Kidney tubule cell (primary cell): ENCODE data around the gene NPEPL1.
"Not testable (repeated sequence)": the region's sequence is repeated elsewhere in the genome, so short reads cannot be mapped to it uniquely, and the experiment has no call there.

Experiments used
- DNase-seq: peaks from one replicate; pipeline ENCODE4 v3.0.0-alpha.2; 2018; ENCODE audit warnings: low spot score

The NPEPL1 gene, protein sequence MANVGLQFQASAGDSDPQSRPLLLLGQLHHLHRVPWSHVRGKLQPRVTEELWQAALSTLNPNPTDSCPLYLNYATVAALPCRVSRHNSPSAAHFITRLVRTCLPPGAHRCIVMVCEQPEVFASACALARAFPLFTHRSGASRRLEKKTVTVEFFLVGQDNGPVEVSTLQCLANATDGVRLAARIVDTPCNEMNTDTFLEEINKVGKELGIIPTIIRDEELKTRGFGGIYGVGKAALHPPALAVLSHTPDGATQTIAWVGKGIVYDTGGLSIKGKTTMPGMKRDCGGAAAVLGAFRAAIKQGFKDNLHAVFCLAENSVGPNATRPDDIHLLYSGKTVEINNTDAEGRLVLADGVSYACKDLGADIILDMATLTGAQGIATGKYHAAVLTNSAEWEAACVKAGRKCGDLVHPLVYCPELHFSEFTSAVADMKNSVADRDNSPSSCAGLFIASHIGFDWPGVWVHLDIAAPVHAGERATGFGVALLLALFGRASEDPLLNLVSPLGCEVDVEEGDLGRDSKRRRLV

GRCh38 chr20:58692579-58693225, at the start of gene NPEPL1:
Gene NPEPL1, plus strand, starts transcription at chr20:58692800. Its CDS starts 101 bp downstream, at chr20:58692901.
- peak; percentile 84 for DNase-seq

GRCh38 chr20:58642896-58643295, 49.7 kb upstream of the NPEPL1 start:
- not testable (repeated sequence) for DNase-seq

GRCh38 chr20:58645412-58645968, 47.1 kb upstream of the NPEPL1 start:
- DNase-seq: peak; percentile 92

- no peak for DNase-seq
Observed at GRCh38 chr20:58646257-58646656, 46.3 kb upstream of the NPEPL1 start.

DNA sequence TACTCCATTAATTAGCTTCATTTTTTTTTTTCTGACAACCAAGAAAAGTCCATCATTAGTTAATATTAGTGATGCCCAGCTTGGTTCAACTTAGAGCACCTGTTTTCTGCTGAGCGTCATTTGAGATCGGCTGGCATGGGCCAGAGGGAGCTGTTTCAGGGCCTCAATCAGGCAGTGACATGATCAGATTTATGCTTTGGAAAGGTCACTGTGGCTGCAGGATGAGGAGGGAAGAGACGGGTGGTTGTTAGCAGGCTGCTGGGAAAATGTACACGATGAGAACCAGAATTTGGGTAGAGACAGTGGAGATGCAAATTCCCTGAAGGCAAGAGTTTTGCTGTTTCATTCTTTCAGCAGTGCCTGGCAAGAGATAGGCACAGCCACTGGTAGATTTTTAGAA, 45.9 kb upstream of the NPEPL1 start:
- DNase-seq: no peak

GRCh38 chr20:58647162-58647795, 45.3 kb upstream of the NPEPL1 start:
- DNase-seq: no peak

DNA sequence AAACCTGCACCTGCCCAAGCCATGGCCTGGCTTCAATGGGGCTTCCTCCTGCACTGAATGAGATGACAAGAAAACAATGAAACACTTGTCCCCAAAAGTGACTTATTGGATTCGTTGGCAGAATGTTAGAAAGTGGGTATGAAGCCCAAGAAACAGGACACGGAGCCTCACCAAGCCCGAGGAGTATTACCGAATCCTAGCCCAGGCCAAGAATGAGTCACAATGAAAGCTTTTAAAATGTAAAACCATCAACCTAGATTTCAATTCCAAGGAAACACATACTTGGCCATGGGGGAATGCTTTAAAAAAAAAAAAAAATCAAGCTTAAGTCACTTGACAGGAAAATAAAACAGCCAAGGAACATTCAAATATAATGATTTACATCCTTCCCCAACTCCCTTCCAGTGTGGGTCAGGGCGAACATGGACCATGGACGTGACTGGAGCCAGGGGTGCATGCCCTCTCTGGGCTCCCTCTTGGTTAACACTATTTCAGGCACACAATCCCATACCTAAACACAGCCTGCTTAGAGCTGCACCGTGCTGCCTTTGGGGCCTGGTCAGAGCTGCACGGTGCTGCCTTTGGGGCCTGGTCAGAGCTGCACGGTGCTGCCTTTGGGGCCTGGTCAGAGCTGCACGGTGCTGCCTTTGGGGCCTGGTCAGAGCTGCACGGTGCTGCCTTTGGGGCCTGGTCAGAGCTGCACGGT, 44.7 kb upstream of the NPEPL1 start:
- DNase-seq: no peak

DNA sequence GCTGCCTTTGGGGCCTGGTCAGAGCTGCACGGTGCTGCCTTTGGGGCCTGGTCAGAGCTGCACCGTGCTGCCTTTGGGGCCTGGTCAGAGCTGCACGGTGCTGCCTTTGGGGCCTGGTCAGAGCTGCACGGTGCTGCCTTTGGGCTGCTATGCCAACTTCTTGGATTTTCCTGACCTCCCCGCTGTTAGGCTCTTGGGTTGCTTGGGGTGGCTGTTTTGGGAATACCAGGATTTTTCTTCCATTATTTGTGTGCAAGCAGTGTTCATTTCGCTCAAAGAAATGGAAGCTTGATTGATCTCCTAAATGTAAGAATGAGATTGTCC, 44.1 kb upstream of the NPEPL1 start:
- DNase-seq: not testable (repeated sequence)

GRCh38 chr20:58649288-58650180, 43.1 kb upstream of the NPEPL1 start:
- DNase-seq: no peak

GRCh38 chr20:58650181-58650775, 42.3 kb upstream of the NPEPL1 start:
- DNase-seq: no peak

- DNase-seq: peak; percentile 95
Observed at GRCh38 chr20:58650776-58651558, 41.6 kb upstream of the NPEPL1 start, which contains the start of gene STX16. Gene STX16, plus strand, starts transcription at chr20:58651283. Its CDS starts 724 bp downstream, at chr20:58652007.

DNA sequence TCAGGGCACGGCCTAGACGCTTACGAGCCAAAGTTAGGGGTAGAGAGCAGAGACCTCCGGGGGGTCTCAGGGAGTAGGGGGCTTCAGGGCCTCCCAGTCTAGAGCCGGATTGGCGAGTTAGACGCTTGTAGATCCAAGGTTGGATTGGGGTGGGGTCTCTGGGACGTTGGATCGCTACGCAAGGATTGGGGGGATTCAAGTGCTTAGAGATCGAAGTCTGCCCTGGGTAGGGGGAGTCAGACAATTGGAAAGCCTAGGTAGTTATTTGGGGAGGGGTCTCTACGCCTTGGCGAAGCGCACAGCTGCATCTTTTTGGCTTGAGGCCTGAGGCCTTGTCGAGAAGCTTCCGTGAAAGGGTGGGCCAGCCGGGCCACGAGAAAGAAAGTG, 41.0 kb upstream of the NPEPL1 start:
- DNase-seq: no peak

DNA sequence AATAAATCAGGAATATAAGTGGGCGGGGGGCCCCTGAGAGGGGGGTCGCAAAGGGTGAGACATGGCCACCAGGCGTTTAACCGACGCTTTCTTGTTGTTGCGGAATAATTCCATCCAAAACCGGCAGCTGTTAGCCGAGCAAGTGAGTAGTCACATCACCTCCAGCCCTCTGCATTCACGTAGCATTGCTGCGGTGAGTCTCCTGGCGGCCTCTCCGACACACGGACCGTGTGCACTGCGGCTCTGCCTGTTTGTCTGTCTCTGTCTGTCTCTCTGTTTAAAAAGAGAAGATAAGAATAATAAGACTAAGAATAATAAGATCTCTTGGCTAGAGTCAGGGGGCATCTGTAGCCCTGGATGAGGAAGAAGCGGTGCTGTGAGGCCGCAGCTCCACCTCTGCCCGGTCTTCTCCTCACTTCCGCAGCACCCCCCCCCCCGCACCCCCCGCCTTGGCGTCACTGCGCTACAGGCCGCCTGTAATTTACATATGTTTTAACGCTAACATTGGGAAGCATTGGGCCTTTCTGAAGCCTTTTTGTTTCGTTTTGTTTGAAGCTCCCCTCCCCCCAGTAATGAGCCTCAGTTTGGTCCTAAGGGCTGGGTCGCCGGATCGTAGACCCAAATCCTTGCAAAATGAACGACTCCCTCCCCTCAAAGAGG, 40.5 kb upstream of the NPEPL1 start:
- DNase-seq: peak; percentile 77

GRCh38 chr20:58652606-58653294, 39.9 kb upstream of the NPEPL1 start:
- DNase-seq: no peak

DNA sequence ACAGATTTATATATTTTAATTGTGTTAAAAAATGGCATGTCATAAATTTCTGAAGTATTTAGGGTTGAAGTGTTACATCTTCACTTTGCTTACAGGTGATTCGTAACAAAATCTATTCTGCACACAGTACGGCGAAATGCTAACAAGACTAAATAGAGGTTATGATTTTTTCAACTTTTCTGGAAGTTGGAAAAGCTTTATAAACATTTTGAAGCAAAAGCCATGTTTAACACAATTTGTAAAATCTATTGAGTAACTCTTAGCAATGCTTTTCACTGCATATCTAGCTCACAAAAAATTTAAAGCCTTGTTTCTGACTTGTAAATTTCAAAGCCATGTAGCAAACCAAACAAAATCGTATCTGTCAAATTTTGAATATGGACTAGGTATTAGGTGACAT, 38.3 kb upstream of the NPEPL1 start:
- no peak for DNase-seq

DNA sequence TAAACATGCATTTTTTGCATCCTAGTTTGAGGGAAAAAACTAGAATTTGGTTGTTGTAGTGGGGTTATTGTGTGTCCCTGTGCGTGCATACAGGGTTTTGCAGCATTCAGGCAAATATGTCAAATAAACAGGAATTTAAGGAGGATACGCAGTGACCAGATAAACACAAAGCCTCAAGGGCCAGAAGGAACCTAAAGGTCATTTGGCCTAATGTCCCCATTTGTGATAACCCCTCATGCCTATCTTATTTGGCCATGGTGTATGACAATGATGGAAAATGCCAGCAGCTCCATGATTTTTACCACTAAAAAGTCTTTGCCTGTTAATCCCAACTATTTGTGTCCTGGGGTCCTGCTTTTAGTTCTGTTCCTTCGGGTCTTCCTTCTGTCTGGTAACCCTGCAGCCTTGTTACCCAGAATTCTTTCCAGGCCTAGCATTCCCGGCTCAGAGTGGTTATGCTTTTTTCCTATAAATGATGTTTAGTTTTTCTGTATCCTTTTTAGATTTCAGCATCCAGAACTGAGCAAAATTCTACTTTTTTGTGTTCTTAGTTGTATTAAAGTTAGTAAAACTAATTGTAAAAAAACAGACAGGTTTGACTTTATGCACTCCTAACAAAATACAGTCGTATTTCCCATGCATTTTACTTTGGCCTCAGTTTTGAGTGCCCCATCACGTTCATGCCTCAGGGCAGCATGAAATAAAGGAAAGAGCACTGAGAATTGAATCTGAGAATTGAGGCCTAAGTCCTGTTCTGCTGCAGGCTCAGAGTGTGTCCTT, 37.1 kb upstream of the NPEPL1 start:
- DNase-seq: no peak

GRCh38 chr20:58656831-58657230, 35.8 kb upstream of the NPEPL1 start:
- DNase-seq: no peak

- DNase-seq: no peak
Observed at GRCh38 chr20:58657262-58657661, 35.3 kb upstream of the NPEPL1 start.
